Endothelial cell (in vitro differentiated cells): ENCODE data around the gene LTC4S. TPM values are rescaled to one million over a fixed set of nuclear protein-coding genes. Genes with fewer than 3 reads are reported as not detected.

Experiments used
- DNase-seq: peaks from one replicate; pipeline ENCODE4 v3.0.0; 2021; ENCODE audit warnings: low spot score
- H3K27ac Mint-ChIP-seq: one replicate; pipeline ENCODE4 v1.8.0; 2021; ENCODE audit warnings: mixed read lengths, inconsistent platforms; ENCODE audit not compliant: unreplicated experiment
- H3K27me3 Mint-ChIP-seq: one replicate; pipeline ENCODE4 v1.8.0; 2021; ENCODE audit warnings: mild to moderate bottlenecking, moderate library complexity, mixed read lengths, inconsistent platforms; ENCODE audit not compliant: unreplicated experiment
- H3K36me3 Mint-ChIP-seq: one replicate; pipeline ENCODE4 v1.8.0; 2021; ENCODE audit warnings: mild to moderate bottlenecking, low read depth, mixed read lengths, inconsistent platforms; ENCODE audit not compliant: unreplicated experiment
- H3K4me1 Mint-ChIP-seq: one replicate; pipeline ENCODE4 v1.8.0; 2021; ENCODE audit warnings: mild to moderate bottlenecking, mixed read lengths, inconsistent platforms; ENCODE audit not compliant: unreplicated experiment
- H3K4me3 Mint-ChIP-seq: one replicate; pipeline ENCODE4 v1.8.0; 2021; ENCODE audit warnings: mild to moderate bottlenecking, mixed read lengths, inconsistent platforms; ENCODE audit not compliant: unreplicated experiment
- H3K9me3 Mint-ChIP-seq: one replicate; pipeline ENCODE4 v1.8.0; 2021; ENCODE audit warnings: mixed read lengths, inconsistent platforms; ENCODE audit not compliant: unreplicated experiment
- CTCF ChIP-seq: fragments of 200-600 bp; sonication (generic); IDR thresholded peaks from one replicate; pipeline ENCODE4 v1.5.0; 2021; ENCODE audit warnings: antibody characterized with exemption; ENCODE audit not compliant: unreplicated experiment
- total RNA-seq: library from RNA; stranded (reverse); fragmentation: NEBNext Ultra II Directional; extraction: Animal tissue kit (Norgen Biotek cat#: 25700); gene quantifications from one replicate; pipeline ENCODE4 v1.2.1, GENCODE V29; 2021; ENCODE audit not compliant: unreplicated experiment

LTC4S gene
- total RNA-seq, 1 donor from 2014 or later, result 1.0 TPM

- H3K9me3 Mint-ChIP-seq, result no peaks in the 10 kb centered on the region
These were observed 21.9 kb downstream of the LTC4S start for GRCh38 chr5:179815491-179816249.

GRCh38 chr5:179816401-179816795, 22.6 kb downstream of the LTC4S start:
- Mint-ChIP-seq H3K9me3 (no peaks in the 10 kb centered on the region), H3K4me3 (peak overlapping the region; percentile 37), H3K27ac (no peak overlapping the region), H3K27me3 (peaks cover 3% of the 10 kb centered on the region), H3K4me1 (peaks cover 8% of the 10 kb centered on the region), H3K36me3 (peaks cover 7% of the 10 kb centered on the region)
- no peak for TF ChIP-seq CTCF
- no peak for DNase-seq

More at GRCh38 chr5:179815491-179816249, 21.9 kb downstream of the LTC4S start:
- H3K36me3 Mint-ChIP-seq, result peaks cover 7% of the 10 kb centered on the region
- DNase-seq, result no peak
- peaks cover 8% of the 10 kb centered on the region for H3K4me1 Mint-ChIP-seq
- H3K4me3 Mint-ChIP-seq, result peak overlapping the region; percentile 82
- no peak for TF ChIP-seq CTCF
- H3K27me3 Mint-ChIP-seq, result peaks cover 3% of the 10 kb centered on the region
- H3K27ac Mint-ChIP-seq, result no peak overlapping the region

GRCh38 chr5:179816796-179817469, 23.1 kb downstream of the LTC4S start:
- H3K27me3 Mint-ChIP-seq, result peaks cover 3% of the 10 kb centered on the region
- H3K36me3 Mint-ChIP-seq, result peaks cover 11% of the 10 kb centered on the region
- H3K27ac Mint-ChIP-seq, result no peak overlapping the region
- H3K4me3 Mint-ChIP-seq, result no peak overlapping the region
- peaks cover 11% of the 10 kb centered on the region for H3K4me1 Mint-ChIP-seq
- DNase-seq, result no peak
- no peak for TF ChIP-seq CTCF
- no peaks in the 10 kb centered on the region for H3K9me3 Mint-ChIP-seq

- no peak for DNase-seq
- no peak for TF ChIP-seq CTCF
- Mint-ChIP-seq H3K36me3 (peaks cover 15% of the 10 kb centered on the region), H3K4me3 (peak overlapping the region; percentile 51), H3K27me3 (peaks cover 7% of the 10 kb centered on the region), H3K4me1 (peaks cover 16% of the 10 kb centered on the region), H3K9me3 (no peaks in the 10 kb centered on the region), H3K27ac (no peak overlapping the region)
These were observed 23.7 kb downstream of the LTC4S start for GRCh38 chr5:179817470-179817840.
